Adipocyte (in vitro differentiated cells): ENCODE results near the gene FABP6.

Experiments used
- DNase-seq: peaks from one replicate; pipeline ENCODE4 v3.0.0-alpha.2; 2015; ENCODE audit warnings: low read depth
- H3K27me3 ChIP-seq: replicated peaks from 2 replicates; pipeline ENCODE4 v1.7.0; 2013; ENCODE audit warnings: mild to moderate bottlenecking, low read length, moderate library complexity; ENCODE audit not compliant: control insufficient read depth, insufficient read depth
- H3K36me3 ChIP-seq: 2 replicates; pipeline ENCODE4 v1.7.0; 2013; ENCODE audit warnings: low read length, mild to moderate bottlenecking, moderate library complexity; ENCODE audit not compliant: control insufficient read depth, insufficient read depth, severe bottlenecking
- H3K4me1 ChIP-seq: 2 replicates; pipeline ENCODE4 v1.7.0; 2013; ENCODE audit warnings: mild to moderate bottlenecking, low read length, moderate library complexity; ENCODE audit not compliant: control insufficient read depth, insufficient read depth
- H3K4me3 ChIP-seq: 2 replicates; pipeline ENCODE4 v1.7.0; 2013; ENCODE audit warnings: mild to moderate bottlenecking, low read length, moderate library complexity
- H3K9ac ChIP-seq: 2 replicates; pipeline ENCODE4 v1.7.0; 2013; ENCODE audit warnings: mild to moderate bottlenecking, low read length, moderate library complexity
- H3K9me3 ChIP-seq: 2 replicates; pipeline ENCODE4 v1.7.0; 2013; ENCODE audit warnings: mild to moderate bottlenecking, low read length, moderate library complexity; ENCODE audit not compliant: control insufficient read depth

The FABP6 gene

DNA sequence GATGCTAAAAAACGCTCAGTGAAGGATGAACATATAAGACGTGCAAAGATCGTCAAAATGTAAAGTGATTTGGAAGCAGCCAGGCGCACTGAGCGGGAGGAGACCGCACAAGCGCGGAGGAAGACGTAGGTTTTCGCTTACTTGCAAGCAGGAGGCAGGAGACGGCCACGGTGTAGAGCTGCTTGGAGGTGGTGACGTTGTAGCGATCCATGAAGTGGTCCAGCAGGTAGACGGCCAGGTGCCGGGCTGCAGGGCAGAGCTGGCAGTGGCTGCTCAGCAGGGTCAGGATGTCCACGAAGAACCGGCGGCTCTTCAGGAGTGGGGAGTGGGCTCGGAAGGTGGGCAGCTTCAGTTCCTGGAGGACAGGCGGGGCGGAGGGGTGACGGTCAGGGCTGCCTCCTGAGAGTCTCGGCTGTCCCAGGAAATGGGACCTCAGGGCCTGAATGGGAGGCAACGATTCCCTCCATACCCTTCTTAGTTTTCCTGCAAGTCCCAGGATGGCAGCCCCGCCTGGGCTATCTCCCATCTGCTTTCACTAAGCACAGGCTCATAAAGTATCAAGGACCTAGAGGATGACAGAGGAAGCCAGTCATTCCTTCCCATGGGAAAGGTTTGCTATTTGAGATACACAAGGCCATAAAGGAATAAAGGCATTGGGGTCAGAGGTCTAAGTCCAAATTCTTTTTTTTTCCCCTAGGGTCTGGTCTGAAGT, 51.2 kb downstream of the FABP6 start:
- no peaks in the 10 kb centered on the region for H3K36me3 ChIP-seq
- no peak for DNase-seq
- H3K4me3 ChIP-seq: no peak overlapping the region
- H3K9me3 ChIP-seq: no peaks in the 10 kb centered on the region
- H3K4me1 ChIP-seq: no peaks in the 10 kb centered on the region
- H3K27me3 ChIP-seq: peaks cover 19% of the 10 kb centered on the region
- no peak overlapping the region for H3K9ac ChIP-seq

DNA sequence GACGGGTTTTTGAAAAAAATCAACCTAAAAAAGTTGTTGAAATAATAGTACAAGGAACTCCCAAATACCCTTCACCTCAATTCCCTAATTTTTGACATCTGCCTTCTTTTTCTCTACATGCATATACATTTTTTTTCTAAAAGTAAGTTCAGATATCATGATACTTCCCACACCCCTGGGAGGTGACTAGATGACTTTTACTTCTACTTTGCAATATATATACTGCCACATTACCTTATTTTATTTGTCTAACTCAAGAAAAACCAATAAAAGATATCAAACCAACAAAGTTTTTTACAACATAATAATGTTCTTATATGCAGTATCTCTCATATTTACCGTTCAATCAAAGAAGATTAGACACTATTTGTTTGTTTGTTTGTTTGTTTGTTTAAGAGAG, 52.0 kb downstream of the FABP6 start:
- H3K9ac ChIP-seq: no peak overlapping the region

DNA sequence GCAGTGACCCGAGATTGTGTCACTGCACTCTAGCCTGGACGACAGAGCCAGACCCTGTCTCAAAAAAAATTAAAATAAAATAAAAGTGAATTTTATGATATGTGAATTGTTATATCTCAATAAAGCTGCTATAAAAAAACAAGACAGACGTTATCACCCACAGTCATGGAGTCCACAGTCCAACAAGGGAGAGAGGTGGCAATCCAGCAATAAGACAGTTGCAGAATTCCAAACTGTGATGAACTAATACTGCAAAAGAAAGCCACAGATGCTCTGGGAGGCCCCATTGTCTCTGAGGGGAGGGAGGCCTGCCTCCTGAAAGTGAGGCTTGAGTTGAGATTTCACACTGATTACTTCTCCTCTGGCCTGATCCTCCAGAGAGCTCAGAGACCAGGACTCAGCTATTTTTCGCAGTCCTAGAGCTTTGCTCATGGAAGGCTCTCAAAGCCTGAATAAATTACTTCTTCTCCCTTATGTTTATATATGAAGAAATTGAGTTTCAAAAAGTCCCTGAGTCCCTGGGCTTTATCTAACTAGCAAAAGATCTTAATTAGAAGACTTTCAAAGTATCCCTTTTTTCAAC, 55.1 kb downstream of the FABP6 start:
- peaks cover 23% of the 10 kb centered on the region for H3K27me3 ChIP-seq
- H3K9ac ChIP-seq: no peak overlapping the region
- H3K9me3 ChIP-seq: no peaks in the 10 kb centered on the region
- DNase-seq: no peak
- no peak overlapping the region for H3K4me3 ChIP-seq
- H3K4me1 ChIP-seq: no peaks in the 10 kb centered on the region
- H3K36me3 ChIP-seq: no peaks in the 10 kb centered on the region

More for the DNA sequence above, 52.0 kb downstream of the FABP6 start:
- Histone ChIP-seq H3K36me3 (no peaks in the 10 kb centered on the region), H3K9me3 (no peaks in the 10 kb centered on the region), H3K27me3 (peaks cover 25% of the 10 kb centered on the region), H3K4me3 (no peak overlapping the region), H3K4me1 (no peaks in the 10 kb centered on the region)
- no peak for DNase-seq

DNA sequence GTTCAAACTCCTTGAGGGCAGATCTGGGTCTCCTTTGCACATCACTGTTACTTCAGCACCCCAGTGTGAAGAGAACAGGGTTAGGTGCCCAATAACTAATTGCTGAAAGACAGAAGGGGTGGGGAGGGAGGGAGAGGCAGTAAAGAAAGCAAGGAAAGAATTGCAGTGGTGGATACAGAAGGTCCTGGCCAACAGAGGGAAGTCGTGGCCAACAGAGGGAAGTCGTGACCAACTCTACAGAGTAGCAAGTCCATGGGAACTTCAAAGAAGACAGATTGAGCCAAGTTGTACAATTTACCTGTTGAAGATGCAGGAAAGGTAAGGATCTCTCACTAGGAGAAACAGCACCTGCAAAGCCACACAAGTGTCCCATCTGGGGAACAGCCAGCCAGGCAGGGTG, 56.0 kb downstream of the FABP6 start:
- Histone ChIP-seq H3K9me3 (no peaks in the 10 kb centered on the region), H3K4me3 (no peak overlapping the region), H3K4me1 (no peaks in the 10 kb centered on the region), H3K36me3 (no peaks in the 10 kb centered on the region), H3K9ac (no peak overlapping the region), H3K27me3 (peaks cover 20% of the 10 kb centered on the region)
- no peak for DNase-seq

DNA sequence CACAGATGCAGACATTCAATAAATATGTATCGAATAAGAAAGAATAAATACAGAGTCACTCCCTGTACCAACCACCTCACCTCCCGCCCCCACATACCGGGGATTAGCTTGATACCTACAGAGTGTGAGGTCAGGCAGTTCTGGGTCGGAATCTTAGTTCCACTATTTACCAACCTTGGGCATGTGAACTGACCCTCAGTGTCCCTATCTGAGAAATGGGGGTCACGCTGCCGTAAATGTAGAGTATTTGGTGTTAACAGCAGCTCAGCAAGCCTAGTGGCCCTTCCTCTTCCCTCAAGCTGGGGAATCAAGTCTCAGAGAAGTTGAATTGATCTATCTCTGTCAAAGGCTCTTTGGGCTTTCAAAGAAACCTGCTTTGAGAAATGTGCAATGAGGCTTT, 57.6 kb downstream of the FABP6 start:
- no peak for DNase-seq
- H3K4me3 ChIP-seq: no peak overlapping the region
- H3K9me3 ChIP-seq: no peaks in the 10 kb centered on the region
- H3K4me1 ChIP-seq: no peaks in the 10 kb centered on the region
- H3K9ac ChIP-seq: no peak overlapping the region
- H3K36me3 ChIP-seq: no peaks in the 10 kb centered on the region
- H3K27me3 ChIP-seq: peaks cover 20% of the 10 kb centered on the region

DNA sequence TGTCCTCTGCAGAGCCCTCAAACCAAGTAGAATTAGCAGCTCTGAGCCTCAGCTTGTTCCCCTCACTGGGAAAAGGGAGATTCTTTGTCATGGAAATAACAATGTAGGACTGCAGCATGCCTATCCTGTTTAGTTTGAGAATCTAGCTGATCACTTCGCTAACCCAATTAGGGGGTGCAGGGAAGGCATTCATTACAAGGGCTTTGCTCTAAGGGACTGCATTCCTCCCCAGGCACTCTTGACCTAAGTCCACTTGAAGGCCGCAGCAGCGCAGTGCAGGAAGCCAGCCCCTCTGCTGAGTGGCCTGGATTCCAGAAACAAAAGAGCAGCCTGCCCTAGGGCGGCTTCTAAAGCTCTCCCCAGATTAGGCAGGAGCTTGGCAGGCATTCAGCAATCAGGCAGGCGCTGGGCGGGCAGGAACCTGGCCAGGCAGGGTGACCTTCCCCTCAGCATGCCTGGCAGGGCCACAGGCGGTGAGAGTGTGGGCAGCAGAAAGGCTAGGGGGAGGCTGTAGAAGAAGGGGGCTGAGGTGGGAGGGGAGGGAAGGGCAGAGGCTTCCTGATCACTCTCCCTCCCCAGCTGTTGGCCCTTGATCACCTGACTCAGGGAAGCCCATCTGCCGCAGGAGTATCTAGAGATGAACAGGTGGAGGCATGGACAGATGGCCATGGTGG, 58.2 kb downstream of the FABP6 start:
- Histone ChIP-seq H3K27me3 (peaks cover 20% of the 10 kb centered on the region), H3K4me3 (no peak overlapping the region)
- peak; percentile 54 for DNase-seq

More for the DNA sequence above, 58.2 kb downstream of the FABP6 start:
- Histone ChIP-seq H3K9ac (no peak overlapping the region), H3K9me3 (no peaks in the 10 kb centered on the region), H3K36me3 (no peaks in the 10 kb centered on the region), H3K4me1 (no peaks in the 10 kb centered on the region)
